Liver (tissue), 9 donors: ENCODE measurements around the gene CCDC172. TPM values are rescaled to one million over a fixed set of nuclear protein-coding genes. Genes with fewer than 3 reads are reported as not detected.

Experiments used
- DNase-seq: peaks from one replicate; pipeline ENCODE4 v3.0.0-alpha.2; 2017; ENCODE audit warnings: low spot score
- H3K27ac ChIP-seq, 2 donors: one replicate each; pipeline ENCODE4 v1.7.0; 2013; ENCODE audit warnings: inconsistent platforms in 2 of 2, low read length in 2 of 2, control low read depth in 1 of 2, low read depth in 1 of 2, mild to moderate bottlenecking in 1 of 2
- H3K27me3 ChIP-seq, 4 donors: one replicate each; pipeline versions ENCODE4 v1.6.1 to v1.7.0; 2013; ENCODE audit warnings: low read length in 3 of 4, inconsistent platforms in 1 of 4, mild to moderate bottlenecking in 1 of 4, moderate library complexity in 1 of 4; ENCODE audit not compliant: control insufficient read depth in 4 of 4, insufficient read depth in 4 of 4
- H3K36me3 ChIP-seq, 4 donors: one replicate each; pipeline versions ENCODE4 v1.6.1 to v1.7.0; 2013; ENCODE audit warnings: low read length in 3 of 4, mild to moderate bottlenecking in 3 of 4, low read depth in 1 of 4, moderate library complexity in 1 of 4; ENCODE audit not compliant: control insufficient read depth in 4 of 4, insufficient read depth in 3 of 4
- H3K4me1 ChIP-seq, 4 donors: one replicate each; pipeline versions ENCODE4 v1.6.1 to v1.7.0; 2013; ENCODE audit warnings: low read length in 3 of 4, mild to moderate bottlenecking in 3 of 4, moderate library complexity in 1 of 4; ENCODE audit not compliant: control insufficient read depth in 4 of 4, insufficient read depth in 4 of 4
- H3K4me3 ChIP-seq, 3 donors: one replicate each; pipeline versions ENCODE4 v1.6.1 to v1.7.0; 2013; ENCODE audit warnings: low read length in 3 of 3, control low read depth in 1 of 3, low read depth in 1 of 3, mild to moderate bottlenecking in 1 of 3
- H3K9ac ChIP-seq, 2 donors: one replicate each; pipeline ENCODE4 v1.7.0; 2013; ENCODE audit warnings: low read length in 2 of 2, mild to moderate bottlenecking in 2 of 2, moderate library complexity in 2 of 2, control low read depth in 1 of 2, low read depth in 1 of 2
- H3K9me3 ChIP-seq, 4 donors: one replicate each; pipeline versions ENCODE4 v1.6.1 to v1.7.0; 2013; ENCODE audit warnings: low read length in 3 of 4; ENCODE audit not compliant: control insufficient read depth in 4 of 4
- EGR1 ChIP-seq, 2 donors: IDR thresholded peaks; 2 replicates each; pipeline ENCODE4 v1.6.1; 2016 to 2018; ENCODE audit warnings: antibody characterized with exemption in 2 of 2, low read depth in 2 of 2
- FOXA1 ChIP-seq: IDR thresholded peaks from 2 replicates; pipeline ENCODE4 v1.6.1; 2016; ENCODE audit warnings: antibody characterized with exemption
- FOXA2 ChIP-seq: IDR thresholded peaks from 2 replicates; pipeline ENCODE4 v1.6.1; 2016; ENCODE audit warnings: antibody characterized with exemption
- GABPA ChIP-seq, 2 donors: IDR thresholded peaks in 1 of 2; conservative IDR thresholded peaks in 1 of 2; 2 replicates each; pipeline ENCODE4 v1.6.1; 2016; ENCODE audit warnings: antibody characterized with exemption in 2 of 2, mild to moderate bottlenecking in 1 of 2, moderate library complexity in 1 of 2
- HNF4A ChIP-seq, 2 donors: conservative IDR thresholded peaks; 2 replicates each; pipeline ENCODE4 v1.6.1; 2016; ENCODE audit warnings: antibody characterized with exemption in 2 of 2, mild to moderate bottlenecking in 2 of 2
- HNF4G ChIP-seq: IDR thresholded peaks from 2 replicates; pipeline ENCODE4 v1.6.1; 2016; ENCODE audit warnings: antibody characterized with exemption
- JUND ChIP-seq, 2 donors: IDR thresholded peaks; 2 replicates each; pipeline ENCODE4 v1.6.1; 2016; ENCODE audit warnings: antibody characterized with exemption in 2 of 2
- MAX ChIP-seq: IDR thresholded peaks from 2 replicates; pipeline ENCODE4 v1.6.1; 2016; ENCODE audit warnings: antibody characterized with exemption
- NR2F2 ChIP-seq: IDR thresholded peaks from 2 replicates; pipeline ENCODE4 v1.6.1; 2016; ENCODE audit warnings: antibody characterized with exemption
- RAD21 ChIP-seq, 2 donors: IDR thresholded peaks; 2 replicates each; pipeline ENCODE4 v1.6.1; 2016; ENCODE audit warnings: antibody characterized with exemption in 2 of 2, mild to moderate bottlenecking in 2 of 2
- REST ChIP-seq: IDR thresholded peaks from 2 replicates; pipeline ENCODE4 v1.6.1; 2016; ENCODE audit warnings: antibody characterized with exemption, mild to moderate bottlenecking
- RXRA ChIP-seq, 2 donors: IDR thresholded peaks; 2 replicates each; pipeline ENCODE4 v1.6.1; 2017 to 2018; ENCODE audit warnings: antibody characterized with exemption in 2 of 2, mild to moderate bottlenecking in 1 of 2
- SP1 ChIP-seq: IDR thresholded peaks from 2 replicates; pipeline ENCODE4 v1.6.1; 2018; ENCODE audit warnings: antibody characterized with exemption, mild to moderate bottlenecking
- TAF1 ChIP-seq: conservative IDR thresholded peaks from 2 replicates; pipeline ENCODE4 v1.6.1; 2016; ENCODE audit warnings: antibody characterized with exemption, mild to moderate bottlenecking
- YY1 ChIP-seq: IDR thresholded peaks from 2 replicates; pipeline ENCODE4 v1.6.1; 2016; ENCODE audit warnings: antibody characterized with exemption, mild to moderate bottlenecking
- WGBS: extraction: QIAGEN DNeasy Blood & Tissue Kit; methylation state at CpG from one replicate; pipeline ENCODE4 v1.1.7; 2013; 5-methylcytosine and 5-hydroxymethylcytosine counted together
- polyA plus RNA-seq, 2 donors: library from polyadenylated mRNA; stranded (reverse) in 1 of 2; unstranded in 1 of 2; fragments of 200-250 nt in 1 of 2; fragments of >200 nt in 1 of 2; fragmentation: Nextera tagmentation in 1 of 2; extraction: Ambion mirVana in 1 of 2; gene quantifications; one replicate each; pipeline versions ENCODE4 v1.2.1 to v1.2.3, GENCODE V29; 2013 to 2015
- total RNA-seq, 2 donors: library from RNA; depleted of rRNA; stranded (reverse); fragments of >200 nt; gene quantifications; one replicate each; pipeline ENCODE4 v1.2.3, GENCODE V29; 2014
- TF ChIP-seq, protein P1 (sequence below): IDR thresholded peaks from 2 replicates; pipeline ENCODE4 v1.6.1; 2016; ENCODE audit warnings: antibody characterized with exemption
- TF ChIP-seq, protein P2 (sequence below): fragments of 150-350 bp; IDR thresholded peaks from 2 replicates; pipeline ENCODE4 v1.5.1; 2017; ENCODE audit warnings: improper control_type of control experiment, low read depth, low read length; ENCODE audit not compliant: missing input control
- TF ChIP-seq, protein P3 (sequence below): IDR thresholded peaks from 2 replicates; pipeline ENCODE4 v1.6.1; 2016; ENCODE audit warnings: antibody characterized with exemption
- donor health status: healthy.
- donor health status: healthy.
- donor health status: healthy.
- donor health status: healthy.
- donor health status: healthy.

The CCDC172 gene, protein sequence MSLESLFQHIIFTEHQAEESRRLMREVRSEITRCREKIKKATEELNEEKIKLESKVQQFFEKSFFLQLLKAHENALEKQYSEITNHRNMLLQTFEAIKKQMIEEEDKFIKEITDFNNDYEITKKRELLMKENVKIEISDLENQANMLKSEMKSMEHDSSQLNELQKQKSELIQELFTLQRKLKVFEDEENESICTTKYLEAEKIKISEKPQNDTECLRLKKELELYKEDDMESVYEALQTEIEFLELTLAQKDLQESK
- total RNA-seq, result not detected
- not detected for polyA plus RNA-seq

DNA sequence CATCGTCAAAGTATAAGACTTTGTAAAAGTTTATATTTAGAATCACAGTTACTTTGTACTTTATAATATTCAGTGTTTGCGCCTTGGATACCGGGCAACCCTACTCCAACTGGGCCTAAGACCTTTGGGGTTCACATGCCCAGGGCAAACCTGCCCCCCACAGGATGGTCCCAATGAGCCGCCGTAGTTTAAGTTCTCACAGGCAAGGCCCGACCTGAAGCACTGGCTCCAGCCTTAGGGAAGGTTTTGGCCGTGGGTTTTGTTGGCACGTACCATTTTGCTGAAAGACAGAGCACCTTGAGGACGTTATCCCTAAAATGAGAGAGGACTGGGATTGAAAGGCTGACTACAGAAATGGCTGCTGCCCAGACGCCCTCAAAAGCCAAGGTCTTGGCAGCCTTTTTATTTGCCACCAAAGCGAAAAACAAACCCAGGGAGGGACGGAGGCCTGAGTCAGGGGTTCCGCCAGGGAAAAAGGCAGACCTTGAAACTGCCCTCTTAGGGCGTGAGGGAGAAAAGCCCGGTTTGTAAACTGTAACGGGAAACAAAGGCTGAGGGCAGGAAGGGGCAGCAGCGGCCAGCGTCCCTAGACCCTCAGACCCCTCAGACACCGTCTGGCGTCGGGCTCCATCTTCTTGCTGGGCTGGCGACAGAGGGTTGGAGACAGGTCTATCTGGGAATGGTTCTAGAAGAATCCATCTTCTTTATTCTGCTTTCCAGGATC lies at the start of gene CCDC172:
Gene CCDC172 (plus strand): TSS at position 222 of the 724 bp plus-strand sequence. CDS start 564 bp downstream, outside the sequence.
- H3K4me3 ChIP-seq, result no peak within 1 kb of the TSS
- H3K27ac ChIP-seq, result no peak within 1 kb of the TSS
- H3K36me3 ChIP-seq, result no peaks in the 10 kb centered on the region
- H3K9me3 ChIP-seq, result no peaks in the 10 kb centered on the region
- peaks cover 0 to 5% (median 0%) of the 10 kb centered on the region in 4 donors for H3K27me3 ChIP-seq
- no peak for DNase-seq
- WGBS, result 65% methylated on average over 22 of the region's 22 CpGs
- no peaks in the 10 kb centered on the region for H3K4me1 ChIP-seq
- no peak within 1 kb of the TSS for H3K9ac ChIP-seq
- TF ChIP-seq NR2F2, result no peak
- no peak for TF ChIP-seq JUND (IDR thresholded peaks at IDR 0.05)
- TF ChIP-seq, protein P1, sequence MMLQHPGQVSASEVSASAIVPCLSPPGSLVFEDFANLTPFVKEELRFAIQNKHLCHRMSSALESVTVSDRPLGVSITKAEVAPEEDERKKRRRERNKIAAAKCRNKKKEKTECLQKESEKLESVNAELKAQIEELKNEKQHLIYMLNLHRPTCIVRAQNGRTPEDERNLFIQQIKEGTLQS, result no peak
- TF ChIP-seq MAX, result no peak
- no peak for TF ChIP-seq YY1
- no peak for TF ChIP-seq HNF4A (conservative IDR thresholded peaks at IDR 0.05)
- TF ChIP-seq, protein P2, sequence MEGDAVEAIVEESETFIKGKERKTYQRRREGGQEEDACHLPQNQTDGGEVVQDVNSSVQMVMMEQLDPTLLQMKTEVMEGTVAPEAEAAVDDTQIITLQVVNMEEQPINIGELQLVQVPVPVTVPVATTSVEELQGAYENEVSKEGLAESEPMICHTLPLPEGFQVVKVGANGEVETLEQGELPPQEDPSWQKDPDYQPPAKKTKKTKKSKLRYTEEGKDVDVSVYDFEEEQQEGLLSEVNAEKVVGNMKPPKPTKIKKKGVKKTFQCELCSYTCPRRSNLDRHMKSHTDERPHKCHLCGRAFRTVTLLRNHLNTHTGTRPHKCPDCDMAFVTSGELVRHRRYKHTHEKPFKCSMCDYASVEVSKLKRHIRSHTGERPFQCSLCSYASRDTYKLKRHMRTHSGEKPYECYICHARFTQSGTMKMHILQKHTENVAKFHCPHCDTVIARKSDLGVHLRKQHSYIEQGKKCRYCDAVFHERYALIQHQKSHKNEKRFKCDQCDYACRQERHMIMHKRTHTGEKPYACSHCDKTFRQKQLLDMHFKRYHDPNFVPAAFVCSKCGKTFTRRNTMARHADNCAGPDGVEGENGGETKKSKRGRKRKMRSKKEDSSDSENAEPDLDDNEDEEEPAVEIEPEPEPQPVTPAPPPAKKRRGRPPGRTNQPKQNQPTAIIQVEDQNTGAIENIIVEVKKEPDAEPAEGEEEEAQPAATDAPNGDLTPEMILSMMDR, result no peak
- TF ChIP-seq GABPA (IDR thresholded peaks at IDR 0.05 in 1 of 2, conservative IDR thresholded peaks at IDR 0.05 in 1 of 2), result no peak
- TF ChIP-seq SP1, result no peak
- TF ChIP-seq EGR1 (IDR thresholded peaks at IDR 0.05; ENCODE audit: low read depth in 2 of 2), result no peak
- no peak for TF ChIP-seq FOXA2
- no peak for TF ChIP-seq RXRA (IDR thresholded peaks at IDR 0.05)
- no peak for TF ChIP-seq FOXA1
- TF ChIP-seq REST, result no peak
- no peak for TF ChIP-seq RAD21 (IDR thresholded peaks at IDR 0.05)

GRCh38 chr10:116276981-116277380 lies 47.3 kb upstream of the CCDC172 start:
- H3K9ac ChIP-seq, result no peak overlapping the region
- no peaks in the 10 kb centered on the region for H3K36me3 ChIP-seq
- 90% methylated on average over 3 of the region's 3 CpGs for WGBS
- no peaks in the 10 kb centered on the region for H3K27me3 ChIP-seq
- no peak for DNase-seq
- H3K4me3 ChIP-seq, result no peak overlapping the region
- H3K4me1 ChIP-seq, result peaks cover 0 to 11% (median 7%) of the 10 kb centered on the region in 4 donors
- H3K9me3 ChIP-seq, result no peaks in the 10 kb centered on the region
- H3K27ac ChIP-seq, result no peak overlapping the region
- TF ChIP-seq GABPA (IDR thresholded peaks at IDR 0.05 in 1 of 2, conservative IDR thresholded peaks at IDR 0.05 in 1 of 2) (no peak), YY1 (no peak), SP1 (no peak), FOXA1 (no peak), NR2F2 (no peak), REST (no peak), HNF4G (no peak), TAF1 (no peak)
- TF ChIP-seq, protein P3, sequence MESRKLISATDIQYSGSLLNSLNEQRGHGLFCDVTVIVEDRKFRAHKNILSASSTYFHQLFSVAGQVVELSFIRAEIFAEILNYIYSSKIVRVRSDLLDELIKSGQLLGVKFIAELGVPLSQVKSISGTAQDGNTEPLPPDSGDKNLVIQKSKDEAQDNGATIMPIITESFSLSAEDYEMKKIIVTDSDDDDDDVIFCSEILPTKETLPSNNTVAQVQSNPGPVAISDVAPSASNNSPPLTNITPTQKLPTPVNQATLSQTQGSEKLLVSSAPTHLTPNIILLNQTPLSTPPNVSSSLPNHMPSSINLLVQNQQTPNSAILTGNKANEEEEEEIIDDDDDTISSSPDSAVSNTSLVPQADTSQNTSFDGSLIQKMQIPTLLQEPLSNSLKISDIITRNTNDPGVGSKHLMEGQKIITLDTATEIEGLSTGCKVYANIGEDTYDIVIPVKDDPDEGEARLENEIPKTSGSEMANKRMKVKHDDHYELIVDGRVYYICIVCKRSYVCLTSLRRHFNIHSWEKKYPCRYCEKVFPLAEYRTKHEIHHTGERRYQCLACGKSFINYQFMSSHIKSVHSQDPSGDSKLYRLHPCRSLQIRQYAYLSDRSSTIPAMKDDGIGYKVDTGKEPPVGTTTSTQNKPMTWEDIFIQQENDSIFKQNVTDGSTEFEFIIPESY, result no peak
